Testis (tissue), 3 donors: ENCODE measurements around the gene VASH2. TPM values are rescaled to one million over a fixed set of nuclear protein-coding genes. Genes with fewer than 3 reads are reported as not detected.
"Not testable (repeated sequence)": the region's sequence is repeated elsewhere in the genome, so short reads cannot be mapped to it uniquely, and the experiment has no call there.

Experiments used
- DNase-seq: peaks from one replicate; pipeline ENCODE4 v3.0.0-alpha.2; 2019
- H3K27ac ChIP-seq, 2 donors: fragments of 200-600 bp; sonication (generic); one replicate each; pipeline ENCODE4 v1.5.1; 2019
- H3K27me3 ChIP-seq: fragments of 200-600 bp; sonication (generic); one replicate; pipeline ENCODE4 v1.5.1; 2019
- H3K36me3 ChIP-seq: fragments of 200-600 bp; sonication (generic); one replicate; pipeline ENCODE4 v1.5.1; 2017; ENCODE audit warnings: low read depth; ENCODE audit errors: missing control alignments
- H3K4me1 ChIP-seq: fragments of 200-600 bp; sonication (generic); one replicate; pipeline ENCODE4 v1.5.1; 2019
- H3K4me3 ChIP-seq, 2 donors: fragments of 200-600 bp; sonication (generic); one replicate each; pipeline ENCODE4 v1.5.1; 2017 to 2019
- H3K9me3 ChIP-seq: fragments of 200-600 bp; sonication (generic); one replicate; pipeline ENCODE4 v1.5.1; 2017
- CTCF ChIP-seq, 3 experiments: fragments of 450-650 bp in 2 of 3; fragments of 200-600 bp in 1 of 3; sonication (generic) in 1 of 3; IDR thresholded peaks; one replicate each; pipeline ENCODE4 v1.5.1; 2016 to 2019; ENCODE audit warnings: antibody characterized with exemption in 3 of 3, mild to moderate bottlenecking in 2 of 3, moderate library complexity in 1 of 3
- POLR2A ChIP-seq: fragments of 450-650 bp; IDR thresholded peaks from one replicate; pipeline ENCODE4 v1.6.1; 2017; ENCODE audit warnings: antibody characterized with exemption, mild to moderate bottlenecking, moderate library complexity
- WGBS, 2 donors: methylation state at CpG; one replicate each; pipeline ENCODE4 v1.1.5; 2018; 5-methylcytosine and 5-hydroxymethylcytosine counted together
- intact Hi-C: fragments of 100-400 bp; cut with DNase I; formaldehyde crosslinking; loops from one replicate; pipeline ENCODE4 v1.15.1; 2023; ENCODE audit warnings: low total_unique reads
- polyA plus RNA-seq: library from polyadenylated mRNA; stranded (reverse); fragments of 350-450 nt; fragmentation: Illumina TruSeq; extraction: RNeasy Lipid Tissue Mini Kit (QIAGEN cat#74804); gene quantifications from one replicate; pipeline ENCODE4 v1.2.3, GENCODE V29; 2014; ENCODE audit warnings: low read depth, low replicate concordance; ENCODE audit not compliant: insufficient read depth
- total RNA-seq, 2 donors: library from RNA; depleted of rRNA; stranded (reverse); fragments of >200 nt; gene quantifications; one replicate each; pipeline ENCODE4 v1.2.3, GENCODE V29; 2016

VASH2 gene
- total and polyA plus RNA-seq, 3 donors from 2014 or later = 9.5 to 30.9 (median 18.0) TPM

GRCh38 chr1:212962509-212962908, 12.2 kb downstream of the VASH2 start:
- Histone ChIP-seq H3K4me3 (no peak overlapping the region), H3K27ac (no peak overlapping the region), H3K36me3 (no peaks in the 10 kb centered on the region), H3K27me3 (no peaks in the 10 kb centered on the region), H3K9me3 (no peaks in the 10 kb centered on the region), H3K4me1 (no peaks in the 10 kb centered on the region)
- 87 to 94% methylated on average over 5 of the region's 5 CpGs for WGBS, 2 donors
- TF ChIP-seq CTCF (IDR thresholded peaks at IDR 0.05) (no peak), POLR2A (no peak)
- intact Hi-C loops = no loop called here
- no peak for DNase-seq

- H3K27me3 ChIP-seq = no peaks in the 10 kb centered on the region
- no peaks in the 10 kb centered on the region for H3K36me3 ChIP-seq
- no peaks in the 10 kb centered on the region for H3K9me3 ChIP-seq
- no peak for DNase-seq
- intact Hi-C loops = no loop called here
- WGBS, 2 donors = 82 to 98% methylated on average over 6 of the region's 6 CpGs
- H3K27ac ChIP-seq = no peak overlapping the region
- H3K4me3 ChIP-seq = no peak overlapping the region
- TF ChIP-seq CTCF (IDR thresholded peaks at IDR 0.05) (no peak), POLR2A (no peak)
- no peaks in the 10 kb centered on the region for H3K4me1 ChIP-seq
Measured at GRCh38 chr1:212964102-212964501, 13.8 kb downstream of the VASH2 start.

- WGBS, 2 donors = 75 to 100% methylated on average over 1 of the region's 1 CpG
Measured at GRCh38 chr1:212964993-212965392, 14.7 kb downstream of the VASH2 start.

GRCh38 chr1:212966616-212967015, 16.3 kb downstream of the VASH2 start:
- 93% methylated on average over 5 of the region's 5 CpGs for WGBS, 2 donors
- Histone ChIP-seq H3K27me3 (no peaks in the 10 kb centered on the region), H3K36me3 (no peaks in the 10 kb centered on the region), H3K27ac (no peak overlapping the region), H3K9me3 (no peaks in the 10 kb centered on the region), H3K4me3 (no peak overlapping the region), H3K4me1 (no peaks in the 10 kb centered on the region)
- no peak for TF ChIP-seq CTCF (IDR thresholded peaks at IDR 0.05)
- TF ChIP-seq POLR2A = no peak
- intact Hi-C loops = no loop called here
- DNase-seq = no peak

More at GRCh38 chr1:212964993-212965392, 14.7 kb downstream of the VASH2 start:
- H3K9me3 ChIP-seq, H3K27ac ChIP-seq, intact Hi-C loops, H3K4me3 ChIP-seq, H3K4me1 ChIP-seq, H3K27me3 ChIP-seq, H3K36me3 ChIP-seq, DNase-seq: not testable (repeated sequence)

GRCh38 chr1:212967801-212968200, 17.5 kb downstream of the VASH2 start:
- Histone ChIP-seq H3K4me3 (no peak overlapping the region), H3K27me3 (no peaks in the 10 kb centered on the region), H3K4me1 (no peaks in the 10 kb centered on the region), H3K27ac (no peak overlapping the region), H3K9me3 (no peaks in the 10 kb centered on the region), H3K36me3 (no peaks in the 10 kb centered on the region)
- TF ChIP-seq POLR2A (no peak), CTCF (IDR thresholded peaks at IDR 0.05) (peak in 2 of 3 experiments; percentile 18 to 27)
- 82 to 91% methylated on average over 8 of the region's 8 CpGs for WGBS, 2 donors
- DNase-seq = no peak
- intact Hi-C loops = no loop called here
